Measurements from ENCODE around the gene M1AP.

The M1AP gene

GRCh38 chr2:74653985-74654882 is 6.1 kb upstream of the M1AP start, which contains the start of gene SEMA4F:
Gene SEMA4F, plus strand, starts transcription at chr2:74654247. Its CDS starts 130 bp downstream, at chr2:74654377.
- no peaks in the 10 kb centered on the region for H3F3A ChIP-seq (ENCODE audit: insufficient read depth, low read length)

GRCh38 chr2:74653589-74653984 is 5.5 kb upstream of the M1AP start:
- H3K27me3 ChIP-seq (replicated peaks; ENCODE audit: insufficient read depth, low read length): no peaks in the 10 kb centered on the region
- H3K27ac ChIP-seq (ENCODE audit: low read length): no peak overlapping the region
- no peak for TF ChIP-seq CTCF (IDR thresholded peaks at IDR 0.05; ENCODE audit: low read length)
- no peak for TF ChIP-seq EZH2phosphoT487 (IDR thresholded peaks at IDR 0.05; ENCODE audit: low read length)
- no peak for TF ChIP-seq EZH2 (optimal IDR thresholded peaks at IDR 0.05; ENCODE audit: low read depth, low read length)
- no peaks in the 10 kb centered on the region for H3K36me3 ChIP-seq (replicated peaks; ENCODE audit: insufficient read depth, low read length)
- H3K4me1 ChIP-seq (ENCODE audit: low read length): no peaks in the 10 kb centered on the region
- no peaks in the 10 kb centered on the region for H3K79me2 ChIP-seq (ENCODE audit: low read length)
- no peaks in the 10 kb centered on the region for H3K9me3 ChIP-seq (replicated peaks; ENCODE audit: insufficient read depth, low read length)
- H3K9me2 ChIP-seq (replicated peaks; ENCODE audit: insufficient read depth, low read length): no peaks in the 10 kb centered on the region
- peak overlapping the region; percentile 92 for H3K4me2 ChIP-seq (ENCODE audit: low read depth, low read length)
- peak overlapping the region; percentile 68 for H3K4me3 ChIP-seq (ENCODE audit: low read length)
- H4K20me1 ChIP-seq (ENCODE audit: insufficient read depth, low read length): no peaks in the 10 kb centered on the region
- DNase-seq: no peak
- H3F3A ChIP-seq (ENCODE audit: insufficient read depth, low read length): no peaks in the 10 kb centered on the region
- H2AFZ ChIP-seq (ENCODE audit: low read length): peak overlapping the region; percentile 98
- peak overlapping the region; percentile 17; the same call in 1 of the 2 replicates for H3K9ac ChIP-seq (ENCODE audit: low read length)

More at GRCh38 chr2:74653985-74654882, 6.1 kb upstream of the M1AP start, which contains the start of gene SEMA4F:
- Histone ChIP-seq H3K4me1 (ENCODE audit: low read length) (no peaks in the 10 kb centered on the region), H3K4me2 (ENCODE audit: low read depth, low read length) (peak within 1 kb of the TSS; percentile 92), H4K20me1 (ENCODE audit: insufficient read depth, low read length) (no peaks in the 10 kb centered on the region), H3K27me3 (replicated peaks; ENCODE audit: insufficient read depth, low read length) (no peaks in the 10 kb centered on the region), H3K9me2 (replicated peaks; ENCODE audit: insufficient read depth, low read length) (no peaks in the 10 kb centered on the region), H3K9ac (ENCODE audit: low read length) (peak within 1 kb of the TSS; percentile 55; the same call in 1 of the 2 replicates), H3K36me3 (replicated peaks; ENCODE audit: insufficient read depth, low read length) (no peaks in the 10 kb centered on the region), H3K79me2 (ENCODE audit: low read length) (no peaks in the 10 kb centered on the region), H3K4me3 (ENCODE audit: low read length) (peak within 1 kb of the TSS; percentile 68), H2AFZ (ENCODE audit: low read length) (peak within 1 kb of the TSS; percentile 98), H3K27ac (ENCODE audit: low read length) (no peak within 1 kb of the TSS), H3K9me3 (replicated peaks; ENCODE audit: insufficient read depth, low read length) (no peaks in the 10 kb centered on the region)
- peak; percentile 98 for DNase-seq
- TF ChIP-seq EZH2 (optimal IDR thresholded peaks at IDR 0.05; ENCODE audit: low read depth, low read length): no peak
- no peak for TF ChIP-seq CTCF (IDR thresholded peaks at IDR 0.05; ENCODE audit: low read length)
- no peak for TF ChIP-seq EZH2phosphoT487 (IDR thresholded peaks at IDR 0.05; ENCODE audit: low read length)

- no peaks in the 10 kb centered on the region for H3F3A ChIP-seq (ENCODE audit: insufficient read depth, low read length)
- H3K4me1 ChIP-seq (ENCODE audit: low read length): no peaks in the 10 kb centered on the region
- no peak overlapping the region for H3K27ac ChIP-seq (ENCODE audit: low read length)
- H3K9me3 ChIP-seq (replicated peaks; ENCODE audit: insufficient read depth, low read length): no peaks in the 10 kb centered on the region
- no peak overlapping the region for H3K4me3 ChIP-seq (ENCODE audit: low read length)
- H3K36me3 ChIP-seq (replicated peaks; ENCODE audit: insufficient read depth, low read length): no peaks in the 10 kb centered on the region
- TF ChIP-seq CTCF (IDR thresholded peaks at IDR 0.05; ENCODE audit: low read length) (no peak), EZH2phosphoT487 (IDR thresholded peaks at IDR 0.05; ENCODE audit: low read length) (no peak), EZH2 (optimal IDR thresholded peaks at IDR 0.05; ENCODE audit: low read depth, low read length) (no peak)
- H3K79me2 ChIP-seq (ENCODE audit: low read length): no peaks in the 10 kb centered on the region
- no peak overlapping the region for H2AFZ ChIP-seq (ENCODE audit: low read length)
- H3K9ac ChIP-seq (ENCODE audit: low read length): no peak overlapping the region
- H3K4me2 ChIP-seq (ENCODE audit: low read depth, low read length): no peak overlapping the region
- no peak for DNase-seq
- no peaks in the 10 kb centered on the region for H3K9me2 ChIP-seq (replicated peaks; ENCODE audit: insufficient read depth, low read length)
- H4K20me1 ChIP-seq (ENCODE audit: insufficient read depth, low read length): no peaks in the 10 kb centered on the region
- no peaks in the 10 kb centered on the region for H3K27me3 ChIP-seq (replicated peaks; ENCODE audit: insufficient read depth, low read length)
These were observed 1.2 kb downstream of the M1AP start for GRCh38 chr2:74646834-74647482.

All from MM.1S (cell line).